Ramos (cell line): ENCODE data around the gene TSPAN9.

Source experiments
- in situ Hi-C: fragments of 300-500 bp; cut with MboI; formaldehyde crosslinking; loops from one replicate; pipeline ENCODE4 v1.14.3; 2022; ENCODE audit warnings: low sequenced_read_pairs; ENCODE audit not compliant: unreplicated experiment

TSPAN9 gene

GRCh38 chr12:3176754-3177153, 99.6 kb downstream of the TSPAN9 start:
- in situ Hi-C loops: no loop called here

GRCh38 chr12:3177778-3178425, 100.7 kb downstream of the TSPAN9 start:
- in situ Hi-C loops: no loop called here

GRCh38 chr12:3178671-3179313, 101.6 kb downstream of the TSPAN9 start:
- in situ Hi-C loops: no loop called here

- in situ Hi-C loops: no loop called here
Measured at GRCh38 chr12:3179731-3180130, 102.6 kb downstream of the TSPAN9 start.

- in situ Hi-C loops: no loop called here
Measured at GRCh38 chr12:3182426-3182825, 105.2 kb downstream of the TSPAN9 start.

GRCh38 chr12:3184485-3184884, 107.3 kb downstream of the TSPAN9 start:
- in situ Hi-C loops: no loop called here

GRCh38 chr12:3185260-3185870, 108.2 kb downstream of the TSPAN9 start:
- in situ Hi-C loops: no loop called here

- in situ Hi-C loops: no loop called here
Measured at GRCh38 chr12:3186546-3187215, 109.5 kb downstream of the TSPAN9 start.

- in situ Hi-C loops: no loop called here
Measured at GRCh38 chr12:3187846-3188770, 110.9 kb downstream of the TSPAN9 start.

GRCh38 chr12:3189282-3189681, 112.1 kb downstream of the TSPAN9 start:
- in situ Hi-C loops: no loop called here

GRCh38 chr12:3190101-3190500, 112.9 kb downstream of the TSPAN9 start:
- in situ Hi-C loops: no loop called here

GRCh38 chr12:3191450-3191849, 114.3 kb downstream of the TSPAN9 start:
- in situ Hi-C loops: no loop called here

- in situ Hi-C loops: no loop called here
Measured at GRCh38 chr12:3192221-3192620, 115.0 kb downstream of the TSPAN9 start.

- in situ Hi-C loops: no loop called here
Measured at GRCh38 chr12:3193131-3193530, 116.0 kb downstream of the TSPAN9 start.

GRCh38 chr12:3193755-3194154, 116.6 kb downstream of the TSPAN9 start:
- in situ Hi-C loops: no loop called here

- in situ Hi-C loops: no loop called here
Measured at GRCh38 chr12:3195337-3195736, 118.2 kb downstream of the TSPAN9 start.

GRCh38 chr12:3195859-3196483, 118.8 kb downstream of the TSPAN9 start:
- in situ Hi-C loops: no loop called here

- in situ Hi-C loops: no loop called here
Measured at GRCh38 chr12:3196488-3196887, 119.3 kb downstream of the TSPAN9 start.

- in situ Hi-C loops: no loop called here
Measured at GRCh38 chr12:3197131-3197818, 120.1 kb downstream of the TSPAN9 start.
